Body of pancreas (tissue), 4 donors: ENCODE results near the gene MPHOSPH9. TPM values are rescaled to one million over a fixed set of nuclear protein-coding genes. Genes with fewer than 3 reads are reported as not detected.
A peak's percentile ranks its signal among the peaks of the same experiment; 100 is the strongest.

ENCODE experiments used
- ATAC-seq: fragments of 150-250 bp; one replicate; pipeline ENCODE4 v1.9.1; 2016
- DNase-seq, 4 donors: peaks; one replicate each; pipeline ENCODE4 v3.0.0-alpha.2; 2019
- H3K27ac ChIP-seq, 4 donors: fragments of 200-600 bp; sonication (generic); 1 replicate in 3 of 4; 2 replicates in 1 of 4; pipeline versions ENCODE4 v1.5.1 to v1.6.1; 2016 to 2019; ENCODE audit warnings: mild to moderate bottlenecking in 1 of 4, mixed read lengths in 1 of 4, moderate library complexity in 1 of 4
- H3K27me3 ChIP-seq, 2 donors: fragments of 200-600 bp; sonication (generic); one replicate each; pipeline ENCODE4 v1.6.0; 2016; ENCODE audit warnings: mild to moderate bottlenecking in 1 of 2
- H3K36me3 ChIP-seq, 2 donors: fragments of 200-600 bp; sonication (generic); replicated peaks in 1 of 2; 2 replicates each; pipeline ENCODE4 v1.5.1; 2016; ENCODE audit warnings: low read depth in 2 of 2; ENCODE audit not compliant: insufficient read depth in 1 of 2
- H3K4me1 ChIP-seq: fragments of 200-600 bp; sonication (generic); one replicate; pipeline ENCODE4 v1.6.0; 2016
- H3K4me3 ChIP-seq, 2 donors: fragments of 200-600 bp; sonication (generic); 1 replicate in 1 of 2; 2 replicates in 1 of 2; pipeline ENCODE4 v1.5.1; 2016 to 2019
- H3K9me3 ChIP-seq, 3 donors: fragments of 200-600 bp; sonication (generic); 1 replicate in 2 of 3; 2 replicates in 1 of 3; pipeline ENCODE4 v1.5.1; 2016
- CTCF ChIP-seq, 7 experiments: fragments of 450-650 bp in 4 of 7; fragments of 200-600 bp in 3 of 7; sonication (generic) in 3 of 7; IDR thresholded peaks; one replicate each; pipeline ENCODE4 v1.5.1; 2016 to 2019; ENCODE audit warnings: antibody characterized with exemption in 7 of 7
- POLR2A ChIP-seq, 3 donors: fragments of 450-650 bp; IDR thresholded peaks; one replicate each; pipeline ENCODE4 v1.6.1; 2016; ENCODE audit warnings: antibody characterized with exemption in 3 of 3, mild to moderate bottlenecking in 2 of 3
- WGBS, 2 donors: methylation state at CpG; one replicate each; pipeline ENCODE4 v1.1.5; 2017; 5-methylcytosine and 5-hydroxymethylcytosine counted together
- intact Hi-C: fragments of 100-400 bp; cut with DNase I; formaldehyde crosslinking; loops from one replicate; pipeline ENCODE4 v1.15.1; 2023
- total RNA-seq, 2 donors: library from RNA; depleted of rRNA; stranded (reverse); fragments of >200 nt; gene quantifications; one replicate each; pipeline ENCODE4 v1.1.0, GENCODE V29; 2016

The MPHOSPH9 gene
- total RNA-seq, 2 donors from 2014 or later: 13.5 to 42.5 TPM

GRCh38 chr12:123150744-123151456 is 82.0 kb downstream of the MPHOSPH9 start, which contains the start of gene PITPNM2:
Gene PITPNM2, minus strand, starts transcription at chr12:123151090. Its CDS starts 116,500 bp downstream, at chr12:123034590.
- H3K27me3 ChIP-seq: no peaks in the 10 kb centered on the region
- H3K36me3 ChIP-seq: no peaks in the 10 kb centered on the region
- H3K9me3 ChIP-seq: no peaks in the 10 kb centered on the region
- WGBS, 2 donors: 0% methylated on average over 80 of the region's 119 CpGs; no CpG with 5 or more reads in 1 of the 2 donors
- peaks cover 26% of the 10 kb centered on the region for H3K4me1 ChIP-seq
- peak within 1 kb of the TSS; percentile 35 to 89 (median 80) for H3K27ac ChIP-seq
- TF ChIP-seq CTCF (IDR thresholded peaks at IDR 0.05): peak in 3 of 7 experiments; percentile 29 to 76 (median 71)
- TF ChIP-seq POLR2A (IDR thresholded peaks at IDR 0.05): peak in 1 of 3 donors; percentile 28
- H3K4me3 ChIP-seq: peak within 1 kb of the TSS; percentile 73 to 79
- intact Hi-C loops: no loop called here
- peak; percentile 65 to 75 (median 66) for DNase-seq
- ATAC-seq: peak; percentile 90

GRCh38 chr12:123150275-123150743 is 82.6 kb downstream of the MPHOSPH9 start:
- intact Hi-C loops: no loop called here
- H3K36me3 ChIP-seq: no peaks in the 10 kb centered on the region
- H3K27ac ChIP-seq: peak overlapping the region; percentile 32 to 72 (median 50)
- no peaks in the 10 kb centered on the region for H3K27me3 ChIP-seq
- H3K4me3 ChIP-seq: peak overlapping the region; percentile 44 to 63
- no peaks in the 10 kb centered on the region for H3K9me3 ChIP-seq
- TF ChIP-seq CTCF (IDR thresholded peaks at IDR 0.05) (no peak), POLR2A (IDR thresholded peaks at IDR 0.05) (no peak)
- DNase-seq (peak; percentile 33 to 50 (median 42)), ATAC-seq (peak; percentile 7)
- WGBS, 2 donors: 0 to 3% methylated on average over 1 to 26 of the region's 54 CpGs
- peaks cover 26% of the 10 kb centered on the region for H3K4me1 ChIP-seq

GRCh38 chr12:123149501-123150274 is 83.3 kb downstream of the MPHOSPH9 start:
- Histone ChIP-seq H3K9me3 (no peaks in the 10 kb centered on the region), H3K36me3 (no peaks in the 10 kb centered on the region), H3K4me1 (peaks cover 26% of the 10 kb centered on the region), H3K27ac (peak overlapping the region in 3 of 4 donors; percentile 32 to 72 (median 65)), H3K4me3 (peak overlapping the region; percentile 44 to 63), H3K27me3 (no peaks in the 10 kb centered on the region)
- DNase-seq (peak in 2 of 4 donors; percentile 13 to 24), ATAC-seq (no peak)
- intact Hi-C loops: no loop called here
- no peak for TF ChIP-seq POLR2A (IDR thresholded peaks at IDR 0.05)
- TF ChIP-seq CTCF (IDR thresholded peaks at IDR 0.05): no peak
- WGBS, 2 donors: 17 to 25% methylated on average over 22 of the region's 22 CpGs

GRCh38 chr12:123149088-123149487 is 83.9 kb downstream of the MPHOSPH9 start:
- no peak for TF ChIP-seq POLR2A (IDR thresholded peaks at IDR 0.05)
- no peak for TF ChIP-seq CTCF (IDR thresholded peaks at IDR 0.05)
- no peaks in the 10 kb centered on the region for H3K9me3 ChIP-seq
- ATAC-seq (no peak), DNase-seq (no peak)
- H3K4me1 ChIP-seq: peaks cover 26% of the 10 kb centered on the region
- no peaks in the 10 kb centered on the region for H3K36me3 ChIP-seq
- no peak overlapping the region for H3K4me3 ChIP-seq
- 91 to 93% methylated on average over 3 of the region's 3 CpGs for WGBS, 2 donors
- H3K27me3 ChIP-seq: no peaks in the 10 kb centered on the region
- intact Hi-C loops: no loop called here
- peak overlapping the region in 1 of 4 donors; percentile 32 for H3K27ac ChIP-seq
